B cell (primary cell): ENCODE data around the gene FHDC1. TPM values are rescaled to one million over a fixed set of nuclear protein-coding genes. Genes with fewer than 3 reads are reported as not detected.

Experiments
- ATAC-seq: fragments of 200-7000 bp; cut with Tn5 transposase; one replicate; pipeline ENCODE4 v1.10.0; 2021; ENCODE audit warnings: low read depth, mild to moderate bottlenecking, moderate number of reproducible peaks, moderate library complexity
- CTCF ChIA-PET: fragments of 350-600 bp; sonication (Branson Sonifier 250); formaldehyde crosslinking; loops from one replicate; lab custom pipeline; 2021; ENCODE audit warnings: antibody characterized with exemption, inconsistent platforms; lab: Charles Lee
- POLR2A ChIA-PET: fragments of 350-600 bp; sonication (Branson Sonifier 250); formaldehyde crosslinking; loops from one replicate; lab custom pipeline; 2021; ENCODE audit warnings: antibody characterized with exemption; lab: Charles Lee
- DNase-seq: peaks from one replicate; pipeline ENCODE4 v3.0.0; 2013
- H2AFZ ChIP-seq: 2 replicates; pipeline ENCODE4 v1.6.1; 2012; ENCODE audit warnings: mild to moderate bottlenecking, low read depth, low read length; ENCODE audit not compliant: insufficient read depth, poor library complexity, severe bottlenecking
- H3K27ac ChIP-seq, 2 donors: 1 replicate in 1 of 2; 2 replicates in 1 of 2; pipeline ENCODE4 v1.5.1; 2012 to 2013; ENCODE audit warnings: low read length in 2 of 2, mild to moderate bottlenecking in 2 of 2, moderate library complexity in 1 of 2
- H3K27me3 ChIP-seq, 4 experiments: fragments of 200-600 bp in 1 of 4; sonication (generic) in 1 of 4; replicated peaks in 1 of 4; 1 replicate in 2 of 4; 2 replicates in 2 of 4; pipeline versions ENCODE4 v1.6.1 to v1.7.0; 2013 to 2016; ENCODE audit warnings: low read length in 3 of 4, mild to moderate bottlenecking in 2 of 4, mixed read lengths in 1 of 4, moderate library complexity in 1 of 4; ENCODE audit not compliant: insufficient read depth in 4 of 4, control insufficient read depth in 3 of 4; ENCODE audit errors: control extremely low read depth in 1 of 4
- H3K36me3 ChIP-seq, 2 experiments: replicated peaks in 1 of 2; 1 replicate in 1 of 2; 2 replicates in 1 of 2; pipeline versions ENCODE4 v1.6.1 to v1.7.1; 2013; ENCODE audit warnings: low read length in 1 of 2; ENCODE audit not compliant: insufficient read depth in 2 of 2, control insufficient read depth in 1 of 2; ENCODE audit errors: control extremely low read depth in 1 of 2, extremely low read depth in 1 of 2
- H3K4me1 ChIP-seq, 2 donors: fragments of 200-600 bp in 1 of 2; sonication (generic) in 1 of 2; 1 replicate in 1 of 2; 2 replicates in 1 of 2; pipeline versions ENCODE4 v1.5.1 to v1.6.1; 2013 to 2017; ENCODE audit warnings: low read length in 2 of 2; ENCODE audit not compliant: control insufficient read depth in 2 of 2, insufficient read depth in 2 of 2
- H3K4me2 ChIP-seq: replicated peaks from 2 replicates; pipeline ENCODE3; 2012; ENCODE audit warnings: mild to moderate bottlenecking, low read depth, low read length; ENCODE audit not compliant: poor library complexity, severe bottlenecking
- H3K4me3 ChIP-seq, 5 experiments: fragments of 200-600 bp in 1 of 5; sonication (generic) in 1 of 5; 1 replicate in 3 of 5; 2 replicates in 2 of 5; pipeline versions ENCODE4 v1.5.1 to v1.7.0; 2011 to 2016; ENCODE audit warnings: low read length in 4 of 5, mild to moderate bottlenecking in 4 of 5, low read depth in 2 of 5, control low read depth in 1 of 5, moderate library complexity in 1 of 5; ENCODE audit not compliant: insufficient read depth in 1 of 5; ENCODE audit errors: control extremely low read depth in 1 of 5, extremely low read depth in 1 of 5
- H3K79me2 ChIP-seq: fragments of 200-600 bp; sonication (generic); one replicate; pipeline ENCODE4 v1.6.0; 2016; ENCODE audit warnings: low read length; ENCODE audit not compliant: control insufficient read depth, insufficient read depth
- H3K9ac ChIP-seq: fragments of 200-600 bp; sonication (generic); 2 replicates; pipeline ENCODE4 v1.6.1; 2017; ENCODE audit warnings: mild to moderate bottlenecking, low read length, moderate library complexity
- H3K9me3 ChIP-seq, 3 donors: one replicate each; pipeline versions ENCODE4 v1.6.1 to v1.7.1; 2013; ENCODE audit warnings: low read length in 2 of 3; ENCODE audit not compliant: control insufficient read depth in 2 of 3, insufficient read depth in 1 of 3; ENCODE audit errors: control extremely low read depth in 1 of 3
- H4K20me1 ChIP-seq: 2 replicates; pipeline ENCODE4 v1.6.0; 2012; ENCODE audit warnings: mild to moderate bottlenecking, low read length; ENCODE audit not compliant: insufficient read depth, control insufficient read depth, poor library complexity, severe bottlenecking
- H3K27ac Mint-ChIP-seq: one replicate; pipeline ENCODE4 v1.8.0; 2021; ENCODE audit warnings: mixed read lengths
- H3K27me3 Mint-ChIP-seq: one replicate; pipeline ENCODE4 v1.8.0; 2021; ENCODE audit warnings: mixed read lengths
- H3K4me1 Mint-ChIP-seq: one replicate; pipeline ENCODE4 v1.8.0; 2021; ENCODE audit warnings: mixed read lengths
- H3K4me3 Mint-ChIP-seq: one replicate; pipeline ENCODE4 v1.8.0; 2021; ENCODE audit warnings: mixed read lengths
- H3K9me3 Mint-ChIP-seq: one replicate; pipeline ENCODE4 v1.8.0; 2022; ENCODE audit warnings: mixed read lengths; ENCODE audit not compliant: insufficient read depth
- CTCF ChIP-seq: fragments of 200-600 bp; IDR thresholded peaks from one replicate; pipeline ENCODE4 v1.8.0; 2022; ENCODE audit warnings: antibody characterized with exemption, mild to moderate bottlenecking
- EZH2 ChIP-seq: IDR thresholded peaks from 2 replicates; pipeline ENCODE4 v1.6.1; 2012; ENCODE audit warnings: borderline replicate concordance, low read depth, mild to moderate bottlenecking, moderate library complexity, low read length; ENCODE audit not compliant: insufficient read depth, poor library complexity, severe bottlenecking
- WGBS: methylation state at CpG from one replicate; pipeline ENCODE4 v1.1.5; 2013; ENCODE audit warnings: missing lambda C conversion rate; ENCODE audit not compliant: insufficient coverage; 5-methylcytosine and 5-hydroxymethylcytosine counted together
- intact Hi-C: fragments of 100-400 bp; cut with micrococcal nuclease; formaldehyde crosslinking; loops from one replicate; pipeline ENCODE4 v1.10.0; 2022
- polyA plus RNA-seq: library from polyadenylated mRNA; depleted of rRNA; stranded (reverse); fragments of >200 nt; gene quantifications from 2 replicates; pipeline ENCODE4 v1.2.3, GENCODE V29; 2012
- total RNA-seq, 2 donors: library from RNA; stranded (reverse); fragments of 120-200 nt in 1 of 2; gene quantifications; 1 replicate in 1 of 2; 2 replicates in 1 of 2; pipeline versions ENCODE4 v1.2.3 to v1.2.4, GENCODE V29; 2013 to 2022

The FHDC1 gene
- total and polyA plus RNA-seq, 2 donors (not counting 1 experiment from before 2014, with no cell fraction given) = 0.13 to 0.57 TPM

- DNase-seq = no peak
- POLR2A ChIA-PET = no interaction called here
- no peak overlapping the region for H3K27ac ChIP-seq
- no peaks in the 10 kb centered on the region for H4K20me1 ChIP-seq
- intact Hi-C loops = no loop called here
- Mint-ChIP-seq H3K27ac (no peak overlapping the region), H3K9me3 (no peaks in the 10 kb centered on the region), H3K27me3 (peaks cover 29% of the 10 kb centered on the region), H3K4me3 (no peak overlapping the region), H3K4me1 (no peaks in the 10 kb centered on the region)
- peaks cover 0 to 17% (median 3%) of the 10 kb centered on the region in 4 experiments for H3K27me3 ChIP-seq
- H3K4me2 ChIP-seq = no peak overlapping the region
- CTCF ChIA-PET = no interaction called here
- no peak for ATAC-seq
- H3K9me3 ChIP-seq = peaks cover 0 to 3% (median 0%) of the 10 kb centered on the region in 3 donors
- TF ChIP-seq EZH2 = no peak
- TF ChIP-seq CTCF = no peak
- WGBS = no CpG with 5 or more reads among the region's 5 CpGs
- H3K36me3 ChIP-seq = no peaks in the 10 kb centered on the region
- no peak overlapping the region for H3K4me3 ChIP-seq
- H2AFZ ChIP-seq = no peak overlapping the region
- H3K4me1 ChIP-seq = no peaks in the 10 kb centered on the region
- H3K79me2 ChIP-seq = no peaks in the 10 kb centered on the region
- no peak overlapping the region for H3K9ac ChIP-seq
Measured at GRCh38 chr4:152997288-152997687, 61.2 kb downstream of the FHDC1 start.

GRCh38 chr4:152997771-152998487 lies 61.8 kb downstream of the FHDC1 start:
- ChIA-PET CTCF (no interaction called here), POLR2A (no interaction called here)
- Histone ChIP-seq H3K9ac (no peak overlapping the region), H3K9me3 (peaks cover 0 to 3% (median 0%) of the 10 kb centered on the region in 3 donors), H3K36me3 (no peaks in the 10 kb centered on the region), H3K4me3 (no peak overlapping the region), H3K27me3 (peaks cover 0 to 17% (median 3%) of the 10 kb centered on the region in 4 experiments), H4K20me1 (no peaks in the 10 kb centered on the region), H3K4me1 (no peaks in the 10 kb centered on the region), H3K79me2 (no peaks in the 10 kb centered on the region), H3K27ac (no peak overlapping the region), H2AFZ (no peak overlapping the region), H3K4me2 (no peak overlapping the region)
- Mint-ChIP-seq H3K4me1 (no peaks in the 10 kb centered on the region), H3K27ac (no peak overlapping the region), H3K9me3 (no peaks in the 10 kb centered on the region), H3K4me3 (no peak overlapping the region), H3K27me3 (peaks cover 29% of the 10 kb centered on the region)
- WGBS = 94% methylated on average over 17 of the region's 17 CpGs
- intact Hi-C loops = no loop called here
- DNase-seq = no peak
- ATAC-seq = no peak
- no peak for TF ChIP-seq EZH2
